Neural cell (in vitro differentiated cells): ENCODE results near the gene FSD2. TPM values are rescaled to one million over a fixed set of nuclear protein-coding genes. Genes with fewer than 3 reads are reported as not detected.

Experiments
- H2AFZ ChIP-seq: fragments of 200-600, 300-800 bp; sonication (generic), shearing (Covaris generic); 2 replicates; pipeline ENCODE4 v1.6.0; 2014; ENCODE audit warnings: low read depth, mild to moderate bottlenecking, antibody characterized with exemption, low read length, moderate library complexity
- H3F3A ChIP-seq: fragments of 200-600 bp; shearing (Covaris generic); 2 replicates; pipeline ENCODE4 v1.6.1; 2016; ENCODE audit warnings: mild to moderate bottlenecking, moderate library complexity, mixed read lengths, antibody characterized with exemption, low read length; ENCODE audit not compliant: insufficient read depth, poor library complexity, severe bottlenecking
- H3K27ac ChIP-seq: fragments of 200-600, 300-800 bp; sonication (generic), shearing (Covaris generic); 2 replicates; pipeline ENCODE4 v1.5.1; 2014; ENCODE audit warnings: mild to moderate bottlenecking, low read length, moderate library complexity
- H3K27me3 ChIP-seq: fragments of 300-800, 200-600 bp; sonication (generic), shearing (Covaris generic); 2 replicates; pipeline ENCODE4 v1.6.0; 2014; ENCODE audit warnings: mild to moderate bottlenecking, low read depth, low read length, moderate library complexity; ENCODE audit not compliant: insufficient read depth
- H3K36me3 ChIP-seq: fragments of 300-800, 200-600 bp; sonication (generic), shearing (Covaris generic); 2 replicates; pipeline ENCODE4 v1.5.1; 2014; ENCODE audit warnings: mild to moderate bottlenecking, antibody characterized with exemption, low read length, moderate library complexity; ENCODE audit not compliant: insufficient read depth
- H3K4me2 ChIP-seq: fragments of 300-800, 200-600 bp; sonication (generic), shearing (Covaris generic); 2 replicates; pipeline ENCODE4 v1.6.0; 2014; ENCODE audit warnings: mild to moderate bottlenecking, low read length
- H3K4me3 ChIP-seq: fragments of 300-800, 200-600 bp; sonication (generic), shearing (Covaris generic); 2 replicates; pipeline ENCODE4 v1.5.1; 2014; ENCODE audit warnings: mild to moderate bottlenecking, low read length, moderate library complexity
- H3K79me2 ChIP-seq: fragments of 200-600 bp; shearing (Covaris generic); replicated peaks from 2 replicates; pipeline ENCODE4 v1.6.0; 2014; ENCODE audit warnings: mild to moderate bottlenecking, low read length, moderate library complexity; ENCODE audit not compliant: insufficient read depth
- H3K9ac ChIP-seq: fragments of 300-800, 200-600 bp; sonication (generic), shearing (Covaris generic); 2 replicates; pipeline ENCODE4 v1.6.1; 2016; ENCODE audit warnings: mild to moderate bottlenecking, low read length, mixed read lengths
- H3K9me2 ChIP-seq: fragments of 200-600 bp; shearing (Covaris generic); 2 replicates; pipeline ENCODE4 v1.6.1; 2016; ENCODE audit warnings: mild to moderate bottlenecking, low read length, mixed read lengths; ENCODE audit not compliant: insufficient read depth
- H3K9me3 ChIP-seq: fragments of 200-600, 300-800 bp; sonication (generic), shearing (Covaris generic); 2 replicates; pipeline ENCODE4 v1.6.1; 2016; ENCODE audit warnings: mild to moderate bottlenecking, mixed run types, low read length, moderate library complexity, mixed read lengths
- H4K20me1 ChIP-seq: fragments of 200-600 bp; shearing (Covaris generic); 2 replicates; pipeline ENCODE4 v1.6.1; 2016; ENCODE audit warnings: mild to moderate bottlenecking, mixed run types; ENCODE audit not compliant: insufficient read depth
- CTCF ChIP-seq: fragments of 450-650 bp; IDR thresholded peaks from 2 replicates; pipeline ENCODE4 v1.5.1; 2014; ENCODE audit warnings: antibody characterized with exemption, mild to moderate bottlenecking, moderate library complexity; ENCODE audit not compliant: poor library complexity, severe bottlenecking
- EP300 ChIP-seq: fragments of 450-650 bp; conservative IDR thresholded peaks from 2 replicates; pipeline ENCODE4 v1.6.1; 2014; ENCODE audit warnings: antibody characterized with exemption, mild to moderate bottlenecking, moderate library complexity; ENCODE audit not compliant: poor library complexity, severe bottlenecking
- EZH2 ChIP-seq: fragments of 200-600, 300-800 bp; shearing (Covaris generic), sonication (generic); IDR thresholded peaks from 2 replicates; pipeline ENCODE4 v1.6.1; 2014; ENCODE audit warnings: antibody characterized with exemption, low read length, borderline replicate concordance, mild to moderate bottlenecking; ENCODE audit not compliant: insufficient read depth, poor library complexity, severe bottlenecking
- MXI1 ChIP-seq: fragments of 450-650 bp; conservative IDR thresholded peaks from 2 replicates; pipeline ENCODE4 v1.6.1; 2014; ENCODE audit warnings: antibody characterized with exemption, mild to moderate bottlenecking; ENCODE audit not compliant: poor library complexity, severe bottlenecking
- POLR2AphosphoS5 ChIP-seq: IDR thresholded peaks from 2 replicates; pipeline ENCODE4 v1.6.1; 2012
- RAD21 ChIP-seq: fragments of 450-650 bp; conservative IDR thresholded peaks from 2 replicates; pipeline ENCODE4 v1.6.1; 2014; ENCODE audit warnings: antibody characterized with exemption, mild to moderate bottlenecking, moderate library complexity
- REST ChIP-seq: IDR thresholded peaks from 2 replicates; pipeline ENCODE4 v1.6.1; 2012; ENCODE audit warnings: borderline replicate concordance
- SMC3 ChIP-seq: fragments of 450-650 bp; conservative IDR thresholded peaks from 2 replicates; pipeline ENCODE4 v1.6.1; 2014; ENCODE audit warnings: antibody characterized with exemption, mild to moderate bottlenecking, moderate library complexity; ENCODE audit not compliant: poor library complexity
- TAF1 ChIP-seq: IDR thresholded peaks from 2 replicates; pipeline ENCODE4 v1.6.1; 2012; ENCODE audit warnings: low read depth
- polyA plus RNA-seq: library from polyadenylated mRNA; depleted of rRNA; stranded (reverse); fragments of >200 nt; gene quantifications from 2 replicates; pipeline ENCODE4 v1.2.3, GENCODE V29; 2014

The FSD2 gene
- polyA plus RNA-seq, 1 donor from 2014 or later = not detected

GRCh38 chr15:82774496-82774895 lies 31.4 kb downstream of the FSD2 start:
- Histone ChIP-seq H3K9me3 (no peaks in the 10 kb centered on the region), H2AFZ (no peak overlapping the region), H3K36me3 (no peaks in the 10 kb centered on the region), H3K27me3 (no peaks in the 10 kb centered on the region), H3K4me2 (no peak overlapping the region), H3F3A (no peaks in the 10 kb centered on the region), H3K9ac (no peak overlapping the region), H4K20me1 (no peaks in the 10 kb centered on the region), H3K27ac (no peak overlapping the region), H3K4me3 (no peak overlapping the region), H3K79me2 (no peaks in the 10 kb centered on the region), H3K9me2 (no peaks in the 10 kb centered on the region)
- TF ChIP-seq TAF1 (no peak), MXI1 (no peak), EZH2 (no peak), RAD21 (no peak), SMC3 (no peak), POLR2AphosphoS5 (no peak), CTCF (no peak), REST (no peak), EP300 (no peak)

GRCh38 chr15:82771789-82772607 lies 33.9 kb downstream of the FSD2 start:
- Histone ChIP-seq H3K9me3 (no peaks in the 10 kb centered on the region), H3K9ac (no peak overlapping the region), H3K9me2 (no peaks in the 10 kb centered on the region), H4K20me1 (no peaks in the 10 kb centered on the region), H3K4me2 (no peak overlapping the region), H3F3A (no peaks in the 10 kb centered on the region), H2AFZ (no peak overlapping the region), H3K27me3 (no peaks in the 10 kb centered on the region), H3K36me3 (no peaks in the 10 kb centered on the region), H3K79me2 (no peaks in the 10 kb centered on the region), H3K27ac (no peak overlapping the region), H3K4me3 (no peak overlapping the region)
- TF ChIP-seq RAD21 = no peak
- no peak for TF ChIP-seq EP300
- TF ChIP-seq POLR2AphosphoS5 = no peak
- no peak for TF ChIP-seq MXI1
- no peak for TF ChIP-seq EZH2
- TF ChIP-seq CTCF = no peak
- TF ChIP-seq REST = no peak
- no peak for TF ChIP-seq TAF1
- TF ChIP-seq SMC3 = no peak
